Adrenal gland (tissue), 12 donors: ENCODE data around the gene KLF16. TPM values are rescaled to one million over a fixed set of nuclear protein-coding genes. Genes with fewer than 3 reads are reported as not detected.
A peak's percentile ranks its signal among the peaks of the same experiment; 100 is the strongest.

Experiments used
- DNase-seq, 7 donors: peaks; one replicate each; pipeline ENCODE4 v3.0.0-alpha.2; 2019 to 2020
- H3K27ac ChIP-seq, 5 donors: fragments of 200-600 bp; sonication (generic) in 4 of 5; 1 replicate in 3 of 5; 2 replicates in 2 of 5; pipeline versions ENCODE4 v1.5.1 to v1.8.0; 2016 to 2020; ENCODE audit warnings: mild to moderate bottlenecking in 1 of 5
- H3K27me3 ChIP-seq: fragments of 200-600 bp; 2 replicates; pipeline ENCODE4 v1.8.0; 2021
- H3K36me3 ChIP-seq, 2 donors: fragments of 200-600 bp; replicated peaks in 1 of 2; 1 replicate in 1 of 2; 2 replicates in 1 of 2; pipeline versions ENCODE4 v1.5.1 to v1.8.0; 2018 to 2022
- H3K4me1 ChIP-seq, 2 donors: fragments of 200-600 bp; replicated peaks in 1 of 2; 1 replicate in 1 of 2; 2 replicates in 1 of 2; pipeline versions ENCODE4 v1.5.1 to v1.8.0; 2018 to 2021
- H3K4me3 ChIP-seq, 4 donors: fragments of 200-600 bp; sonication (generic) in 3 of 4; one replicate each; pipeline ENCODE4 v1.5.1; 2016 to 2018
- H3K9me3 ChIP-seq, 3 donors: fragments of 200-600 bp; sonication (generic) in 1 of 3; replicated peaks in 1 of 3; 1 replicate in 2 of 3; 2 replicates in 1 of 3; pipeline versions ENCODE4 v1.5.1 to v1.8.0; 2016 to 2021
- CTCF ChIP-seq, 6 experiments: fragments of 450-650 bp in 4 of 6; fragments of 200-600 bp in 2 of 6; sonication (generic) in 1 of 6; IDR thresholded peaks; 1 replicate in 5 of 6; 2 replicates in 1 of 6; pipeline versions ENCODE4 v1.5.1 to v1.8.0; 2016 to 2021; ENCODE audit warnings: antibody characterized with exemption in 6 of 6, mild to moderate bottlenecking in 2 of 6, moderate library complexity in 1 of 6
- POLR2A ChIP-seq, 2 donors: fragments of 450-650 bp; IDR thresholded peaks; one replicate each; pipeline ENCODE4 v1.6.1; 2017; ENCODE audit warnings: antibody characterized with exemption in 2 of 2, mild to moderate bottlenecking in 2 of 2, moderate library complexity in 1 of 2
- WGBS, 4 donors: extraction: QIAGEN DNeasy Blood & Tissue Kit in 2 of 4; methylation state at CpG; one replicate each; pipeline versions ENCODE4 v1.1.5 to v1.1.7; 2013 to 2017; 5-methylcytosine and 5-hydroxymethylcytosine counted together
- intact Hi-C, 2 donors: fragments of 100-400 bp; cut with DNase I; formaldehyde crosslinking; loops; one replicate each; pipeline versions ENCODE4 v1.14.1 to v1.15.0; 2022 to 2023
- polyA plus RNA-seq, 3 donors: library from polyadenylated mRNA; stranded (reverse); fragments of 200-250 nt in 2 of 3; fragments of 350-450 nt in 1 of 3; fragmentation: Illumina TruSeq in 1 of 3; extraction: RNeasy Lipid Tissue Mini Kit (QIAGEN cat#74804) in 1 of 3; gene quantifications; one replicate each; pipeline ENCODE4 v1.2.3, GENCODE V29; 2013 to 2014
- total RNA-seq, 9 donors: library from RNA; depleted of rRNA in 4 of 9; stranded (reverse); fragments of >200 nt in 4 of 9; fragments of 120-200 nt in 1 of 9; fragmentation: NEBNext Ultra II Directional in 1 of 9; extraction: Animal tissue kit (Norgen Biotek cat#: 25700) in 1 of 9; gene quantifications; one replicate each; pipeline versions ENCODE4 v1.1.0 to v1.2.4, GENCODE V29; 2013 to 2023
- donor health status: healthy with polysubstance abuse.
- donor health status: Bipolar disorder and iron deficiency.
- donor health status: DM: yes; HTN: yes; CAD: no.
- donor health status: DM: no; HTN: no; CAD: no.
- donor health status: DM: no; HTN: no; CAD: no.
- donor health status: DM: yes; HTN: yes; CAD: no.

Gene KLF16
- total and polyA plus RNA-seq, 12 donors = 2.0 to 28.1 (median 13.9) TPM

- WGBS, 4 donors = 16 to 21% (median 20%) methylated on average over 10 to 15 of the region's 15 CpGs
- no peaks in the 10 kb centered on the region for H3K27me3 ChIP-seq
- intact Hi-C loops = no loop called here
- peaks cover 32 to 45% of the 10 kb centered on the region in 2 donors for H3K4me1 ChIP-seq
- H3K27ac ChIP-seq = peak overlapping the region; percentile 67 to 94 (median 92)
- peaks cover 0 to 50% of the 10 kb centered on the region in 2 donors for H3K36me3 ChIP-seq
- TF ChIP-seq CTCF (IDR thresholded peaks at IDR 0.05) (peak; percentile 86 to 99 (median 96)), POLR2A (IDR thresholded peaks at IDR 0.05) (no peak)
- peak overlapping the region in 2 of 4 donors; percentile 10 to 45 for H3K4me3 ChIP-seq
- H3K9me3 ChIP-seq = no peaks in the 10 kb centered on the region
- DNase-seq = peak; percentile 87 to 94 (median 91)
Observed at GRCh38 chr19:1825909-1826556, 37.3 kb downstream of the KLF16 start.

- peak in 6 of 7 donors; percentile 79 to 88 (median 84) for DNase-seq
- intact Hi-C loops = no loop called here
- TF ChIP-seq CTCF (IDR thresholded peaks at IDR 0.05) (no peak), POLR2A (IDR thresholded peaks at IDR 0.05) (peak in 1 of 2 donors; percentile 74)
- WGBS, 4 donors = 27 to 53% (median 40%) methylated on average over 8 to 14 of the region's 14 CpGs
- Histone ChIP-seq H3K4me1 (peaks cover 32 to 45% of the 10 kb centered on the region in 2 donors), H3K36me3 (peaks cover 0 to 64% of the 10 kb centered on the region in 2 donors), H3K27me3 (no peaks in the 10 kb centered on the region), H3K27ac (peak overlapping the region; percentile 39 to 79 (median 56)), H3K9me3 (no peaks in the 10 kb centered on the region), H3K4me3 (peak overlapping the region in 1 of 4 donors; percentile 7)
Observed at GRCh38 chr19:1824252-1824622, 39.1 kb downstream of the KLF16 start.

GRCh38 chr19:1823539-1824251 is 39.7 kb downstream of the KLF16 start:
- Histone ChIP-seq H3K36me3 (peaks cover 0 to 69% of the 10 kb centered on the region in 2 donors), H3K4me3 (peak overlapping the region in 1 of 4 donors; percentile 7)

More at GRCh38 chr19:1823539-1824251, 39.7 kb downstream of the KLF16 start:
- H3K4me1 ChIP-seq = peaks cover 31 to 45% of the 10 kb centered on the region in 2 donors
- intact Hi-C loops = no loop called here
- 53 to 68% (median 65%) methylated on average over 6 to 36 of the region's 36 CpGs; no CpG with 5 or more reads in 1 of the 4 donors for WGBS, 4 donors
- H3K27ac ChIP-seq = peak overlapping the region; percentile 39 to 79 (median 56)
- no peak for TF ChIP-seq POLR2A (IDR thresholded peaks at IDR 0.05)
- no peak for TF ChIP-seq CTCF (IDR thresholded peaks at IDR 0.05)
- DNase-seq = peak in 4 of 7 donors; percentile 70 to 81 (median 73)
- H3K9me3 ChIP-seq = no peaks in the 10 kb centered on the region
- H3K27me3 ChIP-seq = no peaks in the 10 kb centered on the region
